ENCODE results near the gene SLC9A7.
A peak's percentile ranks its signal among the peaks of the same experiment; 100 is the strongest.

The SLC9A7 gene

GRCh38 chrX:46703980-46704379 is 54.9 kb downstream of the SLC9A7 start:
- DNase-seq (ENCODE audit: low read depth) = no peak

- DNase-seq (ENCODE audit: low read depth) = peak; percentile 4
Observed at GRCh38 chrX:46698691-46699090, 60.2 kb downstream of the SLC9A7 start.

GRCh38 chrX:46695491-46695890 is 63.4 kb downstream of the SLC9A7 start:
- no peak for DNase-seq (ENCODE audit: low read depth)

- DNase-seq (ENCODE audit: low read depth) = no peak
Observed at GRCh38 chrX:46694549-46694948, 64.4 kb downstream of the SLC9A7 start.

GRCh38 chrX:46693149-46693548 is 65.8 kb downstream of the SLC9A7 start:
- DNase-seq (ENCODE audit: low read depth) = no peak

- DNase-seq (ENCODE audit: low read depth) = no peak
Observed at GRCh38 chrX:46690818-46691217, 68.1 kb downstream of the SLC9A7 start.

GRCh38 chrX:46687619-46688018 is 71.3 kb downstream of the SLC9A7 start:
- peak; percentile 35 for DNase-seq (ENCODE audit: low read depth)

- peak; percentile 62 for DNase-seq (ENCODE audit: low read depth)
Observed at GRCh38 chrX:46686003-46686645, 72.8 kb downstream of the SLC9A7 start.

- DNase-seq (ENCODE audit: low read depth) = peak; percentile 24
Observed at GRCh38 chrX:46683048-46683447, 75.9 kb downstream of the SLC9A7 start.

GRCh38 chrX:46681849-46682248 is 77.1 kb downstream of the SLC9A7 start:
- no peak for DNase-seq (ENCODE audit: low read depth)

GRCh38 chrX:46678232-46678631 is 80.7 kb downstream of the SLC9A7 start:
- DNase-seq (ENCODE audit: low read depth) = no peak

- DNase-seq (ENCODE audit: low read depth) = no peak
Observed at GRCh38 chrX:46676399-46677356, 82.2 kb downstream of the SLC9A7 start.

GRCh38 chrX:46673620-46674359 is 85.1 kb downstream of the SLC9A7 start:
- DNase-seq (ENCODE audit: low read depth) = no peak

GRCh38 chrX:46670316-46670715 is 88.6 kb downstream of the SLC9A7 start:
- no peak for DNase-seq (ENCODE audit: low read depth)

- peak; percentile 18 for DNase-seq (ENCODE audit: low read depth)
Observed at GRCh38 chrX:46666831-46667230, 92.1 kb downstream of the SLC9A7 start.

- DNase-seq (ENCODE audit: low read depth) = peak; percentile 64
Observed at GRCh38 chrX:46665232-46666152, 93.4 kb downstream of the SLC9A7 start.

GRCh38 chrX:46662188-46662958 is 96.5 kb downstream of the SLC9A7 start:
- no peak for DNase-seq (ENCODE audit: low read depth)

GRCh38 chrX:46653482-46653881 is 105.4 kb downstream of the SLC9A7 start:
- peak; percentile 7 for DNase-seq (ENCODE audit: low read depth)

GRCh38 chrX:46649421-46650260 is 109.3 kb downstream of the SLC9A7 start:
- DNase-seq (ENCODE audit: low read depth) = no peak

- DNase-seq (ENCODE audit: low read depth) = no peak
Observed at GRCh38 chrX:46648660-46649059, 110.3 kb downstream of the SLC9A7 start.
